ENCODE results near the gene PRDM16.

PRDM16 gene

GRCh38 chr1:3324704-3325535 lies 255.9 kb downstream of the PRDM16 start:
- Histone ChIP-seq H3K4me1 (ENCODE audit: control insufficient read depth, insufficient read depth, low read length) (peaks cover 38% of the 10 kb centered on the region), H3K9ac (ENCODE audit: low read length) (no peak overlapping the region), H3K36me3 (ENCODE audit: control insufficient read depth, insufficient read depth, low read length) (no peaks in the 10 kb centered on the region), H3K9me3 (ENCODE audit: control insufficient read depth, low read length) (no peaks in the 10 kb centered on the region), H3K27me3 (ENCODE audit: control insufficient read depth, insufficient read depth, low read length) (peaks cover 6% of the 10 kb centered on the region), H3K4me3 (ENCODE audit: low read length) (no peak overlapping the region)

GRCh38 chr1:3326516-3327388 lies 257.7 kb downstream of the PRDM16 start:
- Histone ChIP-seq H3K36me3 (ENCODE audit: control insufficient read depth, insufficient read depth, low read length) (no peaks in the 10 kb centered on the region), H3K9me3 (ENCODE audit: control insufficient read depth, low read length) (no peaks in the 10 kb centered on the region), H3K27me3 (ENCODE audit: control insufficient read depth, insufficient read depth, low read length) (peaks cover 6% of the 10 kb centered on the region), H3K4me3 (ENCODE audit: low read length) (no peak overlapping the region), H3K4me1 (ENCODE audit: control insufficient read depth, insufficient read depth, low read length) (peaks cover 20% of the 10 kb centered on the region), H3K9ac (ENCODE audit: low read length) (no peak overlapping the region)

GRCh38 chr1:3327389-3327702 lies 258.3 kb downstream of the PRDM16 start:
- H3K9me3 ChIP-seq (ENCODE audit: control insufficient read depth, low read length): no peaks in the 10 kb centered on the region
- H3K4me3 ChIP-seq (ENCODE audit: low read length): no peak overlapping the region
- H3K27me3 ChIP-seq (ENCODE audit: control insufficient read depth, insufficient read depth, low read length): peaks cover 6% of the 10 kb centered on the region
- H3K36me3 ChIP-seq (ENCODE audit: control insufficient read depth, insufficient read depth, low read length): no peaks in the 10 kb centered on the region
- H3K9ac ChIP-seq (ENCODE audit: low read length): no peak overlapping the region
- H3K4me1 ChIP-seq (ENCODE audit: control insufficient read depth, insufficient read depth, low read length): peaks cover 19% of the 10 kb centered on the region

- Histone ChIP-seq H3K9me3 (ENCODE audit: control insufficient read depth, low read length) (no peaks in the 10 kb centered on the region), H3K36me3 (ENCODE audit: control insufficient read depth, insufficient read depth, low read length) (no peaks in the 10 kb centered on the region), H3K9ac (ENCODE audit: low read length) (no peak overlapping the region), H3K4me1 (ENCODE audit: control insufficient read depth, insufficient read depth, low read length) (peaks cover 12% of the 10 kb centered on the region), H3K27me3 (ENCODE audit: control insufficient read depth, insufficient read depth, low read length) (peaks cover 6% of the 10 kb centered on the region), H3K4me3 (ENCODE audit: low read length) (no peak overlapping the region)
Measured at GRCh38 chr1:3327936-3328590, 259.1 kb downstream of the PRDM16 start.

DNA sequence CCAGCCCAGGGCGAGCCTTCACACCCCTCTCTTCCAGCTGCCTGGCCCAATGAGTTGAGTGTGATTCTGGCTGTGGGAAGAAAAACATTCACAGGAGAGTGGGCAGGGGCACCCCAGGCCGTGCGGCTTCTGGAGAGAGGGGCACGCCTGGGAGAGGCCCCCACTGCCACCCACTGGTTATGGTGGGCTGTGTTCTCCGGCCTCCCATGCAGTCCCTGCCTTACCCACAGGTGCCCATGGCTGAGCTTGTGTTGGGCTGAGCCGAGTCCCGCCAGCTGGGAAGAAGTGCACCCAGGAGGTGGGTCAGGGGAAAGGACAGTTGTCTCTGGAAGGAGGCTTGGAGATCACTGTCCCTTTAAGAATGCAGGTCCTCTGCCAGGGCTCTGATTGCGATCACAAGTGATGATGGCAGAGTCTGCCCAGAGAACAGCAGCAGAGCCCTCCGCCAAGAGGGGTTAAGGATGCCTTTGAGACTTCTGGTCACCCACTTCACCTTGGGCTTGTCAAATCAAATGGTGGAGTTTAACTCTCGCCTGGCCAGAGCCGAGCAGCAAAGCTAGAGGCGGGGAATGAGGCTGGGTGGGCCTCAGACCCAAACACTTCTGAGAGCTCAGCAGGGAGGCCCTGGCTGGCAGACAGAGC lies 260.8 kb downstream of the PRDM16 start:
- no peak overlapping the region for H3K4me3 ChIP-seq (ENCODE audit: low read length)
- no peaks in the 10 kb centered on the region for H3K36me3 ChIP-seq (ENCODE audit: control insufficient read depth, insufficient read depth, low read length)
- H3K9ac ChIP-seq (ENCODE audit: low read length): no peak overlapping the region
- peaks cover 2% of the 10 kb centered on the region for H3K4me1 ChIP-seq (ENCODE audit: control insufficient read depth, insufficient read depth, low read length)
- H3K27me3 ChIP-seq (ENCODE audit: control insufficient read depth, insufficient read depth, low read length): peaks cover 6% of the 10 kb centered on the region
- H3K9me3 ChIP-seq (ENCODE audit: control insufficient read depth, low read length): no peaks in the 10 kb centered on the region

- no peak overlapping the region for H3K9ac ChIP-seq (ENCODE audit: low read length)
- no peak overlapping the region for H3K4me3 ChIP-seq (ENCODE audit: low read length)
- H3K4me1 ChIP-seq (ENCODE audit: control insufficient read depth, insufficient read depth, low read length): peaks cover 8% of the 10 kb centered on the region
- H3K36me3 ChIP-seq (ENCODE audit: control insufficient read depth, insufficient read depth, low read length): no peaks in the 10 kb centered on the region
- no peaks in the 10 kb centered on the region for H3K9me3 ChIP-seq (ENCODE audit: control insufficient read depth, low read length)
- H3K27me3 ChIP-seq (ENCODE audit: control insufficient read depth, insufficient read depth, low read length): no peaks in the 10 kb centered on the region
Measured at GRCh38 chr1:3330771-3331245, 261.8 kb downstream of the PRDM16 start.

DNA sequence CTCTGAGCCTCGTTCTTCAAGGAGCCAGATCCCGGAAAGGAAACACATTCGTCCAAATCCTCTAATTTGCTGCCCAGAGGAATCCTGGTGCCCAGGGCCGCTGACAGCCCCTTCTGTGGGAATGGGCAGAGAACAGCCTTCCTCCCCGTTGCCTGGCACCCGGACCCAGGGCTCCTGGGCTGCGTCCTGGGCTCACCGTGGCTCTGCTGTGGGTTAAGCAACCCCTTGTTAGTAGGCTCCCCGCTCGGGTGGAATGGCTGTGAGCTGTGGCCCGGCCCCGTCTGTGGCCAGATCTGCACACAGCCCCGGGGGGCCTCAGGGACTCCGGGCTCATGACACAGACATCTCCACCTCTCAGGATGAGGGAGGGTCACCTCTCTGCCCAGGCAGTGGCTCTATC lies 262.6 kb downstream of the PRDM16 start:
- no peak overlapping the region for H3K9ac ChIP-seq (ENCODE audit: low read length)
- no peaks in the 10 kb centered on the region for H3K27me3 ChIP-seq (ENCODE audit: control insufficient read depth, insufficient read depth, low read length)
- no peaks in the 10 kb centered on the region for H3K36me3 ChIP-seq (ENCODE audit: control insufficient read depth, insufficient read depth, low read length)
- no peak overlapping the region for H3K4me3 ChIP-seq (ENCODE audit: low read length)
- H3K9me3 ChIP-seq (ENCODE audit: control insufficient read depth, low read length): no peaks in the 10 kb centered on the region
- peaks cover 8% of the 10 kb centered on the region for H3K4me1 ChIP-seq (ENCODE audit: control insufficient read depth, insufficient read depth, low read length)

GRCh38 chr1:3332043-3332442 lies 263.0 kb downstream of the PRDM16 start:
- Histone ChIP-seq H3K4me1 (ENCODE audit: control insufficient read depth, insufficient read depth, low read length) (peaks cover 8% of the 10 kb centered on the region), H3K9me3 (ENCODE audit: control insufficient read depth, low read length) (no peaks in the 10 kb centered on the region), H3K4me3 (ENCODE audit: low read length) (no peak overlapping the region), H3K9ac (ENCODE audit: low read length) (no peak overlapping the region), H3K27me3 (ENCODE audit: control insufficient read depth, insufficient read depth, low read length) (no peaks in the 10 kb centered on the region), H3K36me3 (ENCODE audit: control insufficient read depth, insufficient read depth, low read length) (no peaks in the 10 kb centered on the region)

DNA sequence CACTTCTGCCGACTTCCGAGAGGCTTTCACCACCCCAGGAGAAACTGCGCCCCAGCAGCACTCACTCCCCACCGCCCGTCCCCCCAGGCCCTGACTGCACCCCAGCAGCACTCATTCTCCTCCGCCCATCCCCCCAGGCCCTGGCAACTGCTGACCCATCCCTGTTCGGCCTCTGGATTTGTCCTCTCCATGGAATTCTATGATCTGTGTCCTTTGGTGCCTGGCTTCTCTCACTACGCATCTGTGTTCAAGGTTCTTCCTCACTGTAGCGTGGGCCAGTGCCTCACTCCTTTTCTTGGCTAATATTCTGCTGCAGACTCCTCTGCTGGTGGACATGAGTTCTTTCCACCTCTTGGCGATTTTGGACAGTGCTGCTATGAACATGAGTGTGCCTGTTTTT lies 263.7 kb downstream of the PRDM16 start:
- no peaks in the 10 kb centered on the region for H3K9me3 ChIP-seq (ENCODE audit: control insufficient read depth, low read length)
- no peaks in the 10 kb centered on the region for H3K36me3 ChIP-seq (ENCODE audit: control insufficient read depth, insufficient read depth, low read length)
- H3K4me1 ChIP-seq (ENCODE audit: control insufficient read depth, insufficient read depth, low read length): peaks cover 12% of the 10 kb centered on the region
- no peak overlapping the region for H3K9ac ChIP-seq (ENCODE audit: low read length)
- H3K27me3 ChIP-seq (ENCODE audit: control insufficient read depth, insufficient read depth, low read length): no peaks in the 10 kb centered on the region
- H3K4me3 ChIP-seq (ENCODE audit: low read length): no peak overlapping the region

DNA sequence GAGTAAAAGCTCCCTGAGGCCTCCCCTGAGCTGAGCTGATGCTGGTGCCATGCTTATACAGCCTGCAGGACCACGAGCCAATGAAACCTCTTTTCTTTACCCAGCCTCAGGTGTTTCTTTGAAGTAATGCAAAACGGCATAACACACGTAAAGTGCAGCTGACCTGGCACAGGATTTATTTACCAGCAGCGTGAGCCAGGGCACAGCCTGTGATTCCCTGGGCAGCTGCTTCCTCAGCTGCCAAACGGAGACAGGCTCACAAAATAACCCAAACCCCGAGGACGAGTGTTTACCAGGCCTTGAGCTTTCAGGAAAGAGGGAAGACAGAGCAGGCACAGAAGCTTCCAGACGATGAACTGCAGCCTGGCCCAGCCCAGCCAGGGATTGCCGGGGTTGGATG lies 264.9 kb downstream of the PRDM16 start:
- Histone ChIP-seq H3K9me3 (ENCODE audit: control insufficient read depth, low read length) (no peaks in the 10 kb centered on the region), H3K36me3 (ENCODE audit: control insufficient read depth, insufficient read depth, low read length) (no peaks in the 10 kb centered on the region), H3K27me3 (ENCODE audit: control insufficient read depth, insufficient read depth, low read length) (no peaks in the 10 kb centered on the region), H3K4me3 (ENCODE audit: low read length) (no peak overlapping the region), H3K4me1 (ENCODE audit: control insufficient read depth, insufficient read depth, low read length) (peaks cover 24% of the 10 kb centered on the region), H3K9ac (ENCODE audit: low read length) (no peak overlapping the region)

DNA sequence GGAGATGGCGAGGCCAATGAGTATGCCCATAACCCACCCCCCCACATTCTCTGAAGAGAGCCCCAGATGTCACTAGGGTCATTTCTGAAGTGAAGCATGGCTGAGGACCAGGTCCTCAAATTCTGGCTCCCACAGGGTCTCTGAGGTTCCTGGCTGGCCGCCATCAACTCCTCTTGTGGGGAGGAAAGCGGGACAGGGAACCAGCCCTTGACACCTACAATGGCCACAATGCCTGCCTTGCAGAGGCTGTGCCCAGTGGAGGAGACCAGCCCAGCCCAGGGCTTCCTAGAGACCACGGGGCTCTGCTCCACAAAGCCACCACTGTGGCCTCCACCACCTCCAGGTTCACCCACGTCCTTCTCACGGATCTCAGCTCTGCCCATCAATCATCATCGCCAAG lies 265.4 kb downstream of the PRDM16 start:
- Histone ChIP-seq H3K27me3 (ENCODE audit: control insufficient read depth, insufficient read depth, low read length) (no peaks in the 10 kb centered on the region), H3K4me1 (ENCODE audit: control insufficient read depth, insufficient read depth, low read length) (peaks cover 28% of the 10 kb centered on the region), H3K36me3 (ENCODE audit: control insufficient read depth, insufficient read depth, low read length) (no peaks in the 10 kb centered on the region), H3K9me3 (ENCODE audit: control insufficient read depth, low read length) (no peaks in the 10 kb centered on the region), H3K4me3 (ENCODE audit: low read length) (no peak overlapping the region), H3K9ac (ENCODE audit: low read length) (no peak overlapping the region)
